ENCODE measurements around the gene ARMH2. TPM values are rescaled to one million over a fixed set of nuclear protein-coding genes. Genes with fewer than 3 reads are reported as not detected.

The ARMH2 gene
- total and polyA plus RNA-seq, 9 of the 15 experiments (the other 6 are each of a cell fraction or from before 2014, with no cell fraction given): not detected

- no peaks in the 10 kb centered on the region for H3K4me1 ChIP-seq (replicated peaks in 1 of 2; ENCODE audit: control insufficient read depth in 2 of 2, insufficient read depth in 2 of 2, low read length in 2 of 2)
- FAIRE-seq (no peak), ATAC-seq (no peak), DNase-seq (ENCODE audit: extremely low read depth in 1 of 4, low spot score in 3 of 4) (no peak)
- no peak overlapping the region for H3K9ac ChIP-seq (ENCODE audit: insufficient read depth in 1 of 2, low read depth in 2 of 2, low read length in 2 of 2)
- in situ Hi-C loops (cut with MboI) (no loop called here), intact Hi-C loops (cut with micrococcal nuclease) (no loop called here)
- ChIA-PET CTCF (ENCODE audit: low intra/inter-chr PET ratio) (no interaction called here), POLR2A (no interaction called here)
- H3K9me1 ChIP-seq (ENCODE audit: control insufficient read depth, insufficient read depth, low read length): no peaks in the 10 kb centered on the region
- no peaks in the 10 kb centered on the region for H4K20me1 ChIP-seq (replicated peaks; ENCODE audit: control insufficient read depth, insufficient read depth, low read length)
- H3K27ac ChIP-seq (ENCODE audit: extremely low read depth, low read depth, low read length): no peak overlapping the region
- H3K79me2 ChIP-seq (ENCODE audit: control insufficient read depth, insufficient read depth, low read length): no peaks in the 10 kb centered on the region
- no peak overlapping the region for H3K4me3 ChIP-seq
- no peaks in the 10 kb centered on the region for H3K36me3 ChIP-seq (ENCODE audit: control insufficient read depth, insufficient read depth, low read length)
- H3K27me3 ChIP-seq (ENCODE audit: control insufficient read depth in 2 of 2, insufficient read depth in 2 of 2, low read length in 2 of 2): peaks cover 15 to 28% of the 10 kb centered on the region in 2 experiments
- H3K9me3 ChIP-seq (replicated peaks; ENCODE audit: control insufficient read depth, insufficient read depth, low read depth, low read length): no peaks in the 10 kb centered on the region
- BruUV-seq (replicated peaks): no TSS peak
- no peak overlapping the region for H2AFZ ChIP-seq (ENCODE audit: low read depth, low read length)
- no peak overlapping the region for H3K4me2 ChIP-seq (ENCODE audit: insufficient read depth, low read length)
- 0% methylated on average over 5 of the region's 5 CpGs for WGBS (ENCODE audit: insufficient coverage, low coverage, missing lambda C conversion rate)
- no peak for TF ChIP-seq ZNF282 (CRISPR knock-in tag; IDR thresholded peaks at IDR 0.05)
- peak; percentile 68 for TF ChIP-seq MAFG (tag; conservative IDR thresholded peaks at IDR 0.05)
- TF ChIP-seq UBTF (IDR thresholded peaks at IDR 0.05; ENCODE audit: borderline replicate concordance in 1 of 2, low read depth in 2 of 2, low read length in 2 of 2): no peak
- TF ChIP-seq STAT5A (IDR thresholded peaks at IDR 0.05; ENCODE audit: borderline replicate concordance, low read length): no peak
- no peak for TF ChIP-seq ZNF318 (IDR thresholded peaks at IDR 0.05; ENCODE audit: borderline replicate concordance in 1 of 2, low read depth in 1 of 2)
- TF ChIP-seq ZNF316 (IDR thresholded peaks at IDR 0.05): peak; percentile 83
- TF ChIP-seq MAFF (IDR thresholded peaks at IDR 0.05; ENCODE audit: low read length): peak; percentile 43; the same call in 1 of the 2 replicates
- no peak for TF ChIP-seq ZNF511 (CRISPR knock-in tag; IDR thresholded peaks at IDR 0.05)
- TF ChIP-seq MAFK (IDR thresholded peaks at IDR 0.05; ENCODE audit: low read length): peak; percentile 50; the same call in 1 of the 2 replicates
- TF ChIP-seq C11orf30 (IDR thresholded peaks at IDR 0.05; ENCODE audit: low read depth): peak; percentile 69
- TF ChIP-seq RFX5 (IDR thresholded peaks at IDR 0.05; ENCODE audit: low read depth, low read length): no peak
Measured at GRCh38 chr6:24838994-24839393, 40.3 kb upstream of the ARMH2 start.

All from K562 (cell line).